Measurements from ENCODE around the gene YPEL1.

The YPEL1 gene

DNA sequence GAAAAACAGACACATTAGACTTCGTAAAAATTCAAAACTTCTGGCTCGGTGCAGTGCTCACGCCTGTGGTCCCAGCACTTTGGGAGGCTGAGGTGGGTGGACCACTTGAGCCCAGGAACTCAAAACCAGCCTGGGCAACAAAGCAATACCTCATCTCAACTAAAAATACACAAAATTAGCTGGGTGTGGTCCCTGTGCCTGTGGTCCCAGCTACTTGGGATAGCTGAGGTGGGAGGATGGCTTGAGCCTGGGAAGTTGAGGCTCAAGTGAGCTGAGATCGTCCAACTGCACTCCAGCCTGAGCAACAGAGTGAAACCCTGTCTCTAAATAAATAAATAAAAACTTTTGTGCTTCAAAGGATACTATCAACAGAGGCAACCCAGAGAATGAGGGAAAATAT is 23.7 kb downstream of the YPEL1 start:
- TF ChIP-seq, protein P1, sequence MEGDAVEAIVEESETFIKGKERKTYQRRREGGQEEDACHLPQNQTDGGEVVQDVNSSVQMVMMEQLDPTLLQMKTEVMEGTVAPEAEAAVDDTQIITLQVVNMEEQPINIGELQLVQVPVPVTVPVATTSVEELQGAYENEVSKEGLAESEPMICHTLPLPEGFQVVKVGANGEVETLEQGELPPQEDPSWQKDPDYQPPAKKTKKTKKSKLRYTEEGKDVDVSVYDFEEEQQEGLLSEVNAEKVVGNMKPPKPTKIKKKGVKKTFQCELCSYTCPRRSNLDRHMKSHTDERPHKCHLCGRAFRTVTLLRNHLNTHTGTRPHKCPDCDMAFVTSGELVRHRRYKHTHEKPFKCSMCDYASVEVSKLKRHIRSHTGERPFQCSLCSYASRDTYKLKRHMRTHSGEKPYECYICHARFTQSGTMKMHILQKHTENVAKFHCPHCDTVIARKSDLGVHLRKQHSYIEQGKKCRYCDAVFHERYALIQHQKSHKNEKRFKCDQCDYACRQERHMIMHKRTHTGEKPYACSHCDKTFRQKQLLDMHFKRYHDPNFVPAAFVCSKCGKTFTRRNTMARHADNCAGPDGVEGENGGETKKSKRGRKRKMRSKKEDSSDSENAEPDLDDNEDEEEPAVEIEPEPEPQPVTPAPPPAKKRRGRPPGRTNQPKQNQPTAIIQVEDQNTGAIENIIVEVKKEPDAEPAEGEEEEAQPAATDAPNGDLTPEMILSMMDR (IDR thresholded peaks at IDR 0.05; ENCODE audit: control insufficient read depth, extremely low read depth, insufficient read depth), result no peak
- no peak for DNase-seq (ENCODE audit: low read depth)
- H3K4me3 ChIP-seq (ENCODE audit: low read depth, low read length), result no peak overlapping the region

- no peak overlapping the region for H3K4me3 ChIP-seq (ENCODE audit: low read depth, low read length)
- no peak for DNase-seq (ENCODE audit: low read depth)
- TF ChIP-seq, protein P1 (IDR thresholded peaks at IDR 0.05; ENCODE audit: control insufficient read depth, extremely low read depth, insufficient read depth), result no peak
Measured at GRCh38 chr22:21710156-21710555, 25.4 kb downstream of the YPEL1 start.

GRCh38 chr22:21709688-21710087 is 25.9 kb downstream of the YPEL1 start:
- no peak overlapping the region for H3K4me3 ChIP-seq (ENCODE audit: low read depth, low read length)
- DNase-seq (ENCODE audit: low read depth), result no peak
- TF ChIP-seq, protein P1 (IDR thresholded peaks at IDR 0.05; ENCODE audit: control insufficient read depth, extremely low read depth, insufficient read depth), result no peak

DNA sequence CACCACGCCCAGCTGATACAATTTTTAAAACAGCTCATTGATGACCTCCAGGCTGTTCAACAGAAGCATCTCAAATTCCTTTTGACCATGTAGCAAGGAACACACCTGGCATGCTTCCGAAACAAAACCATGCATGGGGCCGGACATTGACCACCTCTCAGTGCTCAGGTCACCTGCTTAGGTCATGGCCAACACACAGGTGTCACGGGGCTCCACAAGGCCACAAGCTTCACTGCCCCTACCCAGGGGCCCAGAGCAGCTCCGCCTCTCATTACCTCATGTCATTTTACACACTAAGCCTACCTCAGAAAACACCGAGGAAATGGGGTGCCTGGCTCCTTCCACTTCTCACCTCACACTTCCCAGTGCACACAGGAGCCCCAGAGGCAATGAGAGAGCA is 26.6 kb downstream of the YPEL1 start:
- no peak overlapping the region for H3K4me3 ChIP-seq (ENCODE audit: low read depth, low read length)
- no peak for DNase-seq (ENCODE audit: low read depth)
- TF ChIP-seq, protein P1 (IDR thresholded peaks at IDR 0.05; ENCODE audit: control insufficient read depth, extremely low read depth, insufficient read depth), result no peak

GRCh38 chr22:21707677-21708076 is 27.9 kb downstream of the YPEL1 start:
- TF ChIP-seq, protein P1 (IDR thresholded peaks at IDR 0.05; ENCODE audit: control insufficient read depth, extremely low read depth, insufficient read depth), result no peak
- peak; percentile 92 for DNase-seq (ENCODE audit: low read depth)
- H3K4me3 ChIP-seq (ENCODE audit: low read depth, low read length), result no peak overlapping the region

- no peak for DNase-seq (ENCODE audit: low read depth)
Measured at GRCh38 chr22:21703684-21704316, 31.8 kb downstream of the YPEL1 start.

More at GRCh38 chr22:21703684-21704316, 31.8 kb downstream of the YPEL1 start:
- TF ChIP-seq, protein P1 (IDR thresholded peaks at IDR 0.05; ENCODE audit: control insufficient read depth, extremely low read depth, insufficient read depth), result no peak
- no peak overlapping the region for H3K4me3 ChIP-seq (ENCODE audit: low read depth, low read length)

All from LNCaP clone FGC (cell line).